C1 segment of cervical spinal cord (tissue), 14 donors: ENCODE data around the gene NEK6.

Experiments
- DNase-seq, 14 donors: peaks; one replicate each; lab custom pipeline; 2025; lab: John Stamatoyannopoulos, UW

Gene NEK6

GRCh38 chr9:124295159-124295794 lies 37.5 kb downstream of the NEK6 start:
- DNase-seq, result no peak

- peak in 8 of 14 donors; percentile 10 to 58 (median 38) for DNase-seq
Observed at GRCh38 chr9:124296094-124296493, 38.3 kb downstream of the NEK6 start.

- DNase-seq, result no peak
Observed at GRCh38 chr9:124296796-124297550, 39.2 kb downstream of the NEK6 start.

GRCh38 chr9:124297551-124297901 lies 39.8 kb downstream of the NEK6 start:
- peak in 5 of 14 donors; percentile 10 to 40 (median 25) for DNase-seq

GRCh38 chr9:124297915-124298645 lies 40.3 kb downstream of the NEK6 start:
- DNase-seq, result no peak

- no peak for DNase-seq
Observed at GRCh38 chr9:124298646-124299235, 41.0 kb downstream of the NEK6 start.

- DNase-seq, result no peak
Observed at GRCh38 chr9:124299515-124300090, 41.9 kb downstream of the NEK6 start.

GRCh38 chr9:124300312-124300711 lies 42.6 kb downstream of the NEK6 start:
- no peak for DNase-seq

- no peak for DNase-seq
Observed at GRCh38 chr9:124302921-124303320, 45.2 kb downstream of the NEK6 start.

GRCh38 chr9:124303762-124304161 lies 46.0 kb downstream of the NEK6 start:
- no peak for DNase-seq

GRCh38 chr9:124304285-124304684 lies 46.5 kb downstream of the NEK6 start:
- DNase-seq, result no peak

- no peak for DNase-seq
Observed at GRCh38 chr9:124306098-124306735, 48.5 kb downstream of the NEK6 start.

GRCh38 chr9:124307379-124308030 lies 49.8 kb downstream of the NEK6 start:
- DNase-seq, result no peak

- no peak for DNase-seq
Observed at GRCh38 chr9:124308606-124309491, 51.1 kb downstream of the NEK6 start.

GRCh38 chr9:124309667-124310084 lies 51.9 kb downstream of the NEK6 start:
- DNase-seq, result no peak

- DNase-seq, result no peak
Observed at GRCh38 chr9:124311283-124311682, 53.5 kb downstream of the NEK6 start.

- DNase-seq, result peak in 3 of 14 donors; percentile 16 to 19 (median 17)
Observed at GRCh38 chr9:124312290-124313265, 54.8 kb downstream of the NEK6 start.

GRCh38 chr9:124313940-124314339 lies 56.2 kb downstream of the NEK6 start:
- DNase-seq, result no peak

- no peak for DNase-seq
Observed at GRCh38 chr9:124315882-124316281, 58.1 kb downstream of the NEK6 start.
